ENCODE results near the gene KIF19.

The KIF19 gene

DNA sequence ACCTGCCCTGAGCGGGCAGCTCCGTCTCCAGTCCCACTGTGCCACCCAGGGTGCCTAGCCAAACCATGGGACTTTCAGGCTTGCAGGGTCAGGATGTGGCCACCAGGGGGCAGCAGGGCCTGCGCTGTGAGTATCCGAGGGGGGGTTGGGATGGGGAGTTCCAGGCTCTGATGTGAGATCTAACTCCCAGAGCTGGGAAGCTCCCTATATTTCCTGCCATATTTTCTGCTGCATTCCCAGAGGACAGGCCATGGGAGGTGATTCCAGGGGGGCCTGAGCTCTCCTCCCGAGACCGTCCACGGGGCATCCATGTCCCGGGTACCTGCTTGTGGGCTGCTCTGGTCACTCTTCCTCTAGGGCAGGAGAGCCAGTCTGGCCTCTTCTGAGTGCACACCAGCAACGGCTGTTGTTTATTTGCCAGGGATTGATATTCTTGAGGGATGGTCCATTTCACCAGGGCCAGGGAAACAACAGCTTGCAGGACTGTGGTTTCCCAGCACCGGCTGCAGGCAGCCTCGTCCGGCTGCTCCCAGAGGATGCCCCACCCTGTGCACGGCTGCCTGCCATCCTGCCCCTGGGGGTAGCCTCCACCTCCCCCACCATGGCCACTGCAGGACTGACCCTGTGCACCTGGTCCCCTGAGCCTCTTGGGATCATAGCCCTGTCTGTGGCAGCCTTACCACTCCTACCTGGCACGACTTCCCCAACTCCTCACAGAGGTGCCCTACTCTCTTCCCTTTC lies 42.5 kb downstream of the KIF19 start:
- peak; percentile 30 for DNase-seq

- no peak for DNase-seq
Measured at GRCh38 chr17:74369221-74369620, 43.2 kb downstream of the KIF19 start.

GRCh38 chr17:74369665-74370490 lies 43.9 kb downstream of the KIF19 start:
- DNase-seq: no peak

- DNase-seq: no peak
Measured at GRCh38 chr17:74371653-74372147, 45.7 kb downstream of the KIF19 start.

GRCh38 chr17:74372426-74372825 lies 46.4 kb downstream of the KIF19 start:
- DNase-seq: no peak

DNA sequence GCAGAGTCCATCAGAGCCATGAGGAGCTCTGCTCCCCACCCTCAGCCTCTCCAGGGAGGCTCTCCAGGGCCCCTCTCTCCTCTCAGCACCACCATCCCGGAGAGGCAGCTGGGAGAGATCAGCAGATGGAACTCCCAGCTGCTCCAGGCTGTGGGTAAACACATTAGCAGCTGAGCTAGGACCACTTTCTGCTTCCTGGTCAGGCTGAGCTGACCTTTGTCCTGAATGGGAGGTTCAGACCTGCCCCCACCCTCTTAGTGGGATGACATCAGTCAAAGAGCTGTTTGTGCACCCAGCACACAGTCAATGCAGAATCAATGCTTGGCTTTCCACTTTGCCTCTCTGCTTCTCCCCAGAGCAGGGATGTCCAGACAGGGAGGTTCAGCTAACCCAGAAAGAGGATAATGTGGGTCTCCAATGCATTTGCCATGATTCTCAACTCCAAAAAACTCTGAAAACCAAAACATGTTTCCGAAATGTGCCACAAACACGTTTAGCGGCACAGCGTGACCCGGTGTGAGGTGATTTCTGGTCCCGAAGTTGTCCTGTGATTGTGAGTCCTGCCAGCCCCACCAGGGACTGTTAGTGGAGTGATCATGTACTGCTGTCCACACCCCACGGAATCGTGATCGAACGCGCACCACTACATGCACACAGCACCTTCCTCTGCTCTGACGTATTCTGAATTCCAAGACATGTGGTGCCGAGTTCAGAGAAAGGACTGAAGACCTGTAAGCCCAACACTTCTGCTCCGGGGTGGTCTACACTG lies 48.0 kb downstream of the KIF19 start:
- DNase-seq: peak; percentile 66

DNA sequence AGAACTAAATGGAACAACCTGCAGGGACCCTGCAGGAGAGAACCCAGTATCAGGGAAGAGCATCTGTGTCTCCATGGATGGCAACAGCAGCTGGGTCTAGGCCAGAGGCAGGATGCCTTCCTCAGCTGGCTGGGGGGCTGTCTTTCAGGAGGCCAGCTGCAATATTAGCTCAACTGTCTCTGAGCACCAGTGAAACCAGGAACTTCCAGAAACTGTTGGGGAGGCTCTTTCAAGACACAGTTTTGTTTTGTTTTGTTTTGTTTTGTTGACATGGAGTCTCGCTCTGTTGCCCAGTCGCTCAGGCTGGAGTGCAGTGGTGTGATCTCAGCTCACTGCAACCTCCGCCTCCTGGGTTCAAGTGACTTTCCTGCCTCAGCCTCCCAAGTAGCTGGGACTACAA lies 48.8 kb downstream of the KIF19 start:
- no peak for DNase-seq

- DNase-seq: peak; percentile 62
Measured at GRCh38 chr17:74379495-74380085, 53.6 kb downstream of the KIF19 start.

DNA sequence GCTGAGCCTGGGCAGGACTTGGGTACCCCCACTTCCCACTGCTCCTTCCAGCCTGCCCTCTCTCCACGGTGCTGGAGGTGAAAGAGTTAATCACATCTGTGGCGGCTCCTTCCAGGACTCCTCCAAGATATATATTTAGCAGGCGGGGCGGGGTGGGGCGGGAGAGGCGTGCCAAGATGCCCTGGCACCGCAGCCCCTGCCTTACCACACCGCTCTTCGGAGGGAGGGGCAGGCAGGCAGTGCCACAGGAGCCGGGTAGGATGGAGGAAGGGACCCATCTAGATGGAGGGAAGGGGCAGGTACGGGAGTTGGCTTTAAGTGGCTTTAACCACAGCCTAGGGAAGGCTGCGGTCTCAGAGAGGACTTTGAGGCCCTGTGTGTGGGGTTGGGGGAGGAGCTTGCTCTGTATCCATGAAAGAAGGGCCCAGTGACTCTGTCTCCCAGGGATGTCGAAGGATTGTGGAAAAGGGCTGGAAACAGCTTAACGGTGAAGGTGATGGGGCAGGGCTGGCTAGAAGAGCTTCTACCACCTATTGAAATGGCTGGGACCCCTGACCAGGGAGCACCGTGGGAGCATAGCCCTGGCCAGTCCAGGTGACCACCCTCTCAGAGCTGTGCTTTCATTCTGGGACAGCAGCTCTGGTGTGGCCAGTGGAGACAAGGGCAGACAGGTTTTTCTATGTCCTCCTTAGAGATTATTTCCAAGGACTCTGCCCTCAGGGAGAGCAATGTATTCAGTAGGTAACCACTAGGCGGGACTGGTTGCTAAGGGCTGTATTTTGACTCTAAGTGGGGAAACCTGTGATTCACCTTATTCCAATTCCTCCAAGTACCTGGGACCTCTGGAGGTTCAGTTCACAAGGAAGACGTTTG lies 54.3 kb downstream of the KIF19 start:
- no peak for DNase-seq

- no peak for DNase-seq
Measured at GRCh38 chr17:74380959-74381808, 55.2 kb downstream of the KIF19 start.

DNA sequence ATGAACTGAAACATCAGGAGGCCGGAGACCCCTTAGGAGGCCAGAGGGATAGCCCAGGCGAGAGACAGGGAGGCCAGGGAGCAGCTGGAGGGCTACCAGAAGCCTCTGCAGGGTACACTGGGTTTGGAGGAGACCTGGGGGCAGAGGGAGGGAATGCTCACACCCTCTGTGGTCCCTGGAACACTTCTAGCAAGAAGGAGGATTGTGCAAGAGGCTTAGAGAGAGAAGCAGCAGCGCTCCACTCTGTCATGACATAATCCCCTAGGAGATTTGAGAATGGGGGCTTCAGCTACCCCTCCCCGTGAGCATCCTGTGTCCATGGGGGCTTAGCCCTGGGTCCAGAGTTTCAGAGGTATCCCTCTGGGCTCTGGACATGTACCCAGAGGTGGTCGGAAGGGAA lies 57.1 kb downstream of the KIF19 start:
- DNase-seq: no peak

DNA sequence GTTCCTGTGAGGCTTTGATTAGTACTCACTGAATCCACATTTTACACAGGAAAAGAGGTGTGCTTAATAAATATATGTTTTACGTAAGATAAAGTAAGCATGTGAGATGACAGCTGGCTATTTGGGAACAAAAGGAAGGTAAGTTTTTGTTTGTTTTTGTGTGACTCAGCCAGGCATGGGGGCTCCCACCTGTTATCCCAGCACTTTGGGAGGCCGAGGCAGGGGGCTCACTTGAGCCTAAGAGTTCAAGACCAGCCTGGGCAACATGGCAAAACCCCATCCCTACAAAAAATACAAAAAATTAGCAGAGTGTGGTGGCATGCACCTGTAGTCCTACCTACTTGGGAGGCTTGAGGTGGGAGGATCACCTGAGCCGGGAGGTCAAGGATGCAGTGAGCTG lies 59.2 kb downstream of the KIF19 start:
- no peak for DNase-seq

- no peak for DNase-seq
Measured at GRCh38 chr17:74386386-74386785, 60.4 kb downstream of the KIF19 start.

DNA sequence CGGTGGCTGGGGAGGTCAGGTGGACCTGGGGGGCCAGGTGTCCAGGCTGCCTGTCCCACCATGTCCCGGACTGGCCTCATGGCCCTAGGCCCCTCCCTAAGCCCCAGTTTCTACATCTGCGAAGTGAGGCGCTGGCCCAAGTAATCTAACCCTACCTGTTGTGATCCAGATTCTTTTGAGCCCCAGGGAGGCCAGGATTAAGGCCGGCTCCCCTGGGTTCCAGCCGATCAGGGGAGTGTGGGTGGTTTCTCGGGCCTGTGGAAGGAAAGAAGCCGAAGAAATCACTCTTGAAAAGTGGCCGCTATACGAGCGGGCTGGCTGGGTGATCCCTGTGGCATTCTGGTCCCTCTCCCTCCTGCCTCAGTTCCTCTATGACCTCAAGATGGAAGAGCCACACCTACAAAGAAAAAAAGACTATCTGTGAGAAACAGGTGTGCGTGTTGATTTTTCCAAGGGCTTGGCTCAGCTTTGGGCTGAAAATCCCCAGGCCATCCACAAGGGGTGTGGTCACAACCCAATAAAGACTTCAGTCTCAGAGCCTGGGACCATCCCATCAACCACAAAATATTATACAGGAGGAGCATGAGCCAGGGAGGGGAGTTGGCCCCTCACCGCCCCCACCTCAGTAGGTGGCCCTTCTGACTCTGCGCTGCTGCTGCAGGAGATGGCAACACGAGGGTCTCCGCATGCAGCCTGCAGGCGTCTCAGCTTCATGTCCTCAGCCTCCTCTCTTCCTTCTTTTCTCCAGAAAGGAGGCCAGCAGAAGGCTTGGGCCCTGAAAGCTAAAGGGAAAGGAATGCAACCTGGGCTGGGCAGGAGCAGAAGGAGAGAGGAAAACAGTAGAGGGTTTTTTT lies 61.6 kb downstream of the KIF19 start:
- no peak for DNase-seq

- DNase-seq: no peak
Measured at GRCh38 chr17:74389084-74389753, 63.2 kb downstream of the KIF19 start.

DNA sequence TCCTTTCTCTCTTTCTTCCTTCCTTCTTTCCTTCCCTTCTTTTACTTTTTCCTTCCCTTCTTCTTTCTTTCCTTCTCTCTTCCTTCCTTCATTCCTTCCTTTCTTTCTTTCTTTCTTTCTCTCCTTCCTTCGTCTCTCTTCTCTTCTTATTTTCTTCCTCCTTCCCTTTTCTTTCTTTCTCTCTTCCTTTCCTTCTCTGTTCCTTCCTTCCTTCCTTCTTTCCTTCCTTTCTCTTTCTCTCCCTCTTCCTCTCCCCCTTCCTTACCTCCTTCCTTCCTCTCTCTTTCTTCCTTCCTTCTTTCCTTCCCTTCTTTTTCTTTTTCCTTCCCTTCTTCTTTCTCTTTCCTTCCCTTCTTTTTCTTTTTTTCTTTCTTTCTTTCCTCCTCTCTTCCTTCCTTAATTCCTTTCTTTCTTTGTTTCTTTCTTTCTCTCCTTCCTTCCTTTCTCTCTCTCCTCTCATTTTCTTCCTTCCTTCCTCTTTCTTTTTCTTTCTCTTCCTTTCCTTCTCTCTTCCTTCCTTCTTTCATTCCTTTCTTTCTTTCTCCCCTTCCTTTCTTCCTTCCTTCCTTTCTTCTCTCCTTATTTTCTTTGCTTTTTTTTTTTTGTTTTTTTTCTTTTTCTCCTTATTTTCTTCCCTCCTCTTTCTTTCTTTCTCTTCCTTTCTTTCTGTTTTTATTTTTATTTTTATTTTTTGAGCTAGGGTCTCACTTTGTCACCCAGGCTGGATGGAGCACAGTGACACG lies 64.1 kb downstream of the KIF19 start:
- DNase-seq: no peak

DNA sequence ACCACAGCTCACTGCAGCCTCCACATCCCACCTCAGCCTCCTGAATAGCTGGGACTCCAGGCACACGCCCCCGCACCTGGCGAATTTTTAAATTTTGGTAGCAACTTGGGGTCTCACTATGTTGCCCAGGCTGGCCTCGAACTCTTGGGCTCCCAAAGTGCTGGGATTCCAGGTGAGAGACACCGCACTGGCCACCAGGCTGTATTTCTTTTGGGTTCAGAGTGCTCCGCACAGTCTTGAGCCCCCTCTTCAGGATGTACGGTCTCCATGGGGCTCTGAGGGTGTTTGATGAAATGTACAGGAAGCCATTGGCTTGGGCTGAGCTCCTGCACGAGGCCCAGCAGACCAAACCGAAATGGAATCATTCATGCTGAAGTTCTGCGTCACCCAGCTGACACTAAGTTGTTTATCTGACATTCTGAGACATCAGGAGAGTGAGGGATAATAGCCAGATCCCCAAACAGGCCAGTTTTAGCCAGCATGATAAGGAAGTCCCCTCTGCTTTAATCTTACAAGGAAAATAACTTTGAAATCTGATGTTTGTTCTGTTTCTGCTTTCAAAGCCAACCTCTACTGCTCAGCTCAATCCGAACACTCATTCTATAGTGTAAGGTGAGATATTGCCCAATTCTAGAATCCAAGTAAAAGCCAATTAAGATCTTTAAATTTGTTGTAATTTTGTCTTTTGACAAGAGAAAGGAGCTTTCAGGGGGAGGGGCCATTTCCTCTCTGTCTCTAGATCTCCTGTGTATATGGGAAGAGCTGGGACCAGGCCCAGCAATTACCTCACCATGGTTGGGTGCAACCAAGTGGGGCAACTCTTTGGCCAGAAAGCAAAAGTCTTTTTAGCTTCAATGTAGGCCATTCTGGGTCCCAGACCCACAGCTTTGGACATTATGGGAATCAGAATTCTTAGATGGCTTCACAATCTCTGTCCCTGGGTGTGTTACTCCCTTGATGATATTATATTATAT lies 64.9 kb downstream of the KIF19 start:
- DNase-seq: no peak
